Stimulated activated CD8-positive, alpha-beta memory T cell treated with anti-CD3 and anti-CD28 coated beads, Interleukin-12 subunit alpha, Interleukin-12 subunit beta, amount 100 ng/mL, for 4 hours (primary cell): ENCODE results near the gene CTRB2.

Source experiments
- DNase-seq: peaks from one replicate; pipeline ENCODE4 v3.0.0-alpha.2; 2020; ENCODE audit warnings: low read depth

Gene CTRB2

GRCh38 chr16:75160386-75160785 lies 46.6 kb downstream of the CTRB2 start:
- no peak for DNase-seq
